GM12878 (cell line): ENCODE measurements around the gene DUOX1. TPM values are rescaled to one million over a fixed set of nuclear protein-coding genes. Genes with fewer than 3 reads are reported as not detected.

Experiments used
- ATAC-seq: fragments of 200-7000 bp; cut with Tn5 transposase; 3 replicates; pipeline ENCODE4 v1.9.1; 2020; ENCODE audit warnings: mild to moderate bottlenecking, moderate library complexity
- BruUV-seq: library from RNA; stranded (reverse); fragments of 400-500 nt; replicated peaks from 2 replicates; lab custom pipeline; 2021; lab: Mats Ljungman, UMichigan
- CTCF ChIA-PET: fragments of 300-600 bp; sonication (Branson Sonifier 250); formaldehyde crosslinking; extraction: SDS; loops from one replicate; lab custom pipeline; 2021; ENCODE audit warnings: inconsistent platforms; lab: Yijun Ruan, JAX
- POLR2A ChIA-PET: fragments of 350-600 bp; formaldehyde crosslinking; extraction: SDS; loops from one replicate; lab custom pipeline; 2021; ENCODE audit warnings: inconsistent platforms; lab: Charles Lee
- RAD21 ChIA-PET: fragments of 300-600 bp; sonication (Branson Sonifier 250); formaldehyde crosslinking; loops from one replicate; lab custom pipeline; 2023; ENCODE audit warnings: antibody characterized with exemption; ENCODE audit not compliant: unreplicated experiment; lab: Charles Lee
- SMC1A ChIA-PET: fragments of 300-600 bp; sonication (Branson Sonifier 250); formaldehyde crosslinking; loops from one replicate; lab custom pipeline; 2023; ENCODE audit not compliant: unreplicated experiment, uncharacterized antibody; lab: Charles Lee
- DNase-seq: peaks from one replicate; pipeline ENCODE4 v3.0.0-alpha.2; 2011; ENCODE audit warnings: low read depth, low spot score
- FAIRE-seq: peaks from 3 replicates; lab custom pipeline; 2011; peaks lifted over from hg19 to GRCh38; lab: Jason Lieb, UNC
- H2AFZ ChIP-seq: 2 replicates; pipeline ENCODE4 v1.6.0; 2011; ENCODE audit warnings: low read depth, low read length, control low read depth; ENCODE audit not compliant: control insufficient read depth
- H3K27ac ChIP-seq: 2 replicates; pipeline ENCODE4 v1.5.1; 2011; ENCODE audit warnings: control low read depth; ENCODE audit not compliant: control insufficient read depth, insufficient read depth
- H3K27me3 ChIP-seq, 2 experiments: replicated peaks in 1 of 2; 2 replicates each; pipeline versions ENCODE4 v1.6.0 to v1.6.1; 2011; ENCODE audit warnings: low read length in 1 of 2; ENCODE audit not compliant: control insufficient read depth in 2 of 2, insufficient read depth in 2 of 2
- H3K36me3 ChIP-seq, 2 experiments: 2 replicates each; pipeline ENCODE4 v1.5.1; 2011; ENCODE audit warnings: low read length in 1 of 2; ENCODE audit not compliant: control insufficient read depth in 2 of 2, insufficient read depth in 2 of 2
- H3K4me1 ChIP-seq: 2 replicates; pipeline ENCODE4 v1.6.1; 2011; ENCODE audit warnings: mild to moderate bottlenecking, low read length, moderate library complexity, mixed read lengths; ENCODE audit not compliant: control insufficient read depth, insufficient read depth
- H3K4me2 ChIP-seq: 2 replicates; pipeline ENCODE4 v1.6.0; 2011; ENCODE audit warnings: control low read depth; ENCODE audit not compliant: control insufficient read depth, insufficient read depth
- H3K4me3 ChIP-seq: fragments of 200-600 bp; sonication (generic); 2 replicates; pipeline ENCODE4 v1.5.1; 2016
- H3K79me2 ChIP-seq: 2 replicates; pipeline ENCODE4 v1.6.0; 2011; ENCODE audit warnings: low read length; ENCODE audit not compliant: control insufficient read depth, insufficient read depth
- H3K9ac ChIP-seq: 2 replicates; pipeline ENCODE4 v1.8.0; 2011; ENCODE audit warnings: low read length, control low read depth, mixed read lengths; ENCODE audit not compliant: control insufficient read depth, insufficient read depth
- H3K9me3 ChIP-seq: replicated peaks from 3 replicates; pipeline ENCODE4 v1.5.1; 2011; ENCODE audit warnings: mild to moderate bottlenecking, low read length; ENCODE audit not compliant: control insufficient read depth, insufficient read depth
- H4K20me1 ChIP-seq: 2 replicates; pipeline ENCODE4 v1.6.0; 2011; ENCODE audit not compliant: control insufficient read depth, insufficient read depth
- ASH2L ChIP-seq: fragments of 300-600, 200-600 bp; sonication (generic); IDR thresholded peaks from 2 replicates; pipeline ENCODE4 v1.6.1; 2017; ENCODE audit warnings: low read depth, mild to moderate bottlenecking, borderline replicate concordance
- CBX3 ChIP-seq: fragments of 200-600 bp; sonication (generic); IDR thresholded peaks from 2 replicates; pipeline ENCODE4 v1.6.1; 2016; ENCODE audit warnings: low read depth, borderline replicate concordance
- EED ChIP-seq: sonication (generic); IDR thresholded peaks from 2 replicates; pipeline ENCODE4 v1.6.1; 2016; ENCODE audit warnings: antibody characterized with exemption, low read depth
- ETV6 ChIP-seq, 2 experiments: fragments of 450-650 bp in 1 of 2; IDR thresholded peaks in 1 of 2; conservative IDR thresholded peaks in 1 of 2; 2 replicates each; pipeline ENCODE4 v1.6.1; 2014; ENCODE audit warnings: antibody characterized with exemption in 1 of 2, borderline replicate concordance in 1 of 2, low read depth in 1 of 2, mild to moderate bottlenecking in 1 of 2, moderate library complexity in 1 of 2
- POLR2AphosphoS5 ChIP-seq: IDR thresholded peaks from 2 replicates; pipeline ENCODE4 v1.6.1; 2011; ENCODE audit warnings: mild to moderate bottlenecking, low read length, inconsistent platforms
- RFX5 ChIP-seq: IDR thresholded peaks from 2 replicates; pipeline ENCODE4 v1.6.1; 2011; ENCODE audit warnings: low read depth, low read length, improper control_type of control experiment
- ZBTB40 ChIP-seq: fragments of 450-650 bp; IDR thresholded peaks from 2 replicates; pipeline ENCODE4 v1.6.1; 2016; ENCODE audit warnings: mild to moderate bottlenecking, moderate library complexity, borderline replicate concordance
- WGBS: methylation state at CpG from one replicate; pipeline ENCODE4 v1.1.6; 2016; ENCODE audit warnings: low lambda C conversion rate; ENCODE audit not compliant: insufficient replicate concordance, insufficient coverage; ENCODE audit errors: missing lambda C conversion rate; 5-methylcytosine and 5-hydroxymethylcytosine counted together
- in situ Hi-C: fragments of 300-500 bp; cut with MboI; formaldehyde crosslinking; loops from 9 replicates; pipeline ENCODE4 v1.14.3; 2018; ENCODE audit warnings: mixed read lengths
- intact Hi-C: fragments of 100-400 bp; cut with micrococcal nuclease; formaldehyde crosslinking; loops from one replicate; pipeline ENCODE4 v1.14.2; 2022; ENCODE audit not compliant: unreplicated experiment
- polyA plus RNA-seq, 11 experiments: library from polyadenylated mRNA; depleted of rRNA in 4 of 11; unstranded in 6 of 11; stranded (reverse) in 5 of 11; fragments of >200 nt; fragmentation: Nextera tagmentation in 4 of 11; fragmentation: Illumina TruSeq in 1 of 11; extraction: Ambion mirVana in 4 of 11; extraction: Trizol in 1 of 11; gene quantifications; 1 replicate in 1 of 11; 2 replicates in 10 of 11; pipeline versions ENCODE4 v1.2.1 to v1.2.3, GENCODE V29; 2011 to 2016; ENCODE audit warnings: inconsistent platforms in 2 of 11, missing spikeins in 2 of 11, low read depth in 1 of 11
- total RNA-seq, 4 experiments: library from RNA; depleted of rRNA in 3 of 4; stranded (reverse); fragments of >200 nt in 3 of 4; fragmentation: Illumina TruSeq in 1 of 4; extraction: Trizol in 1 of 4; gene quantifications; 2 replicates each; pipeline versions ENCODE4 v1.2.1 to v1.2.3, GENCODE V29; 2013 to 2021

DUOX1 gene
- total and polyA plus RNA-seq, 10 of the 15 experiments (the other 5 are each of a cell fraction or from before 2014, with no cell fraction given), result 0.02 to 2.1 (median 0.26) TPM; not detected in 3

DNA sequence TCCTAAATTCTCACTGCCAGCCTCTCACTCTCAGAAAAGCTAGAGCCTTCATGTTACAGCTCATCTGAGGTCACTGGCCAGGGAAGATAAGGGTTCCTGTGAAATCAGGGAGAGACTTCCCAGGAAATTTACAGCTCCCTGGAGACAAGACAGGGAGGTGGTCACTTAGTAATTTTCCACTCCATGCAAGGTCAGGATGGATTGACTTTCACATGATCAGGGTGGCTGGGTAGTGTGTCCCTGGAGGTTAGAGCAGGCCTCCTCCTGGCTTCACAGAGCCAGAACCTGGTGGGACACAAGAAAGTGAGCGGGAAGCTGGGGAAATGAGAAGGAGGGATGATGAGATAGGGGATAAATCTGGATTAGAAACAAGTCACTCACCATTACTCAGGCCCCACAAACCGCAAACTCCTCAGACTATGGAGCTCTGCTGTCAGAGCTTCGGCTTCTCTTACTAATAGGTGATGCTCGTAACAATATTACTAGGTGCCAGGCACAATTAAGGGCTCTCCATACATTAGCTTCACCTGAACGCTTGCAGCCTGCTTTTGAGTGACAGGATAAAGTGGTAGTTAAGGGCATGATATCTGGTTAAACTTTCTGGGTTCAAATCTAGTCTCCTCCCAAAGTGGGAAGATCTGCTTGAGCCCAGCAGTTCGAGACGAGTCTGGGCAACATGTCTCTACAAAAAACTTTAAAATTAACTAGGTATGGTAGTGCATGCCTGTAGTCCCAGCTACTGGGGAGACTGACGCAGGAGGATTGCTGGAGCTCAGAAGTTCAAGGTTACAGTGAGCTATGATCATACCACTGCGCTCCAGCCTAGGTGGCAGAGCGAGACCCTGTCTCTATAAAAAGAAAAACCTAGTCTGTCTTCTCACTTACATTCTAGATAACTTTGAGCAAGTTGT is 40.7 kb upstream of the DUOX1 start:
- H3K36me3 ChIP-seq, result no peaks in the 10 kb centered on the region
- no peak overlapping the region for H2AFZ ChIP-seq
- ChIA-PET CTCF (interaction anchor here (1.7 kb wide), 1 partner anchor 29 kb away, joined by 6 read pairs; no protein-coding TSS in a partner anchor), RAD21 (no interaction called here), SMC1A (no interaction called here), POLR2A (no interaction called here)
- no peak overlapping the region for H3K9ac ChIP-seq
- BruUV-seq, result no TSS peak
- H3K79me2 ChIP-seq, result no peaks in the 10 kb centered on the region
- no peak overlapping the region for H3K4me2 ChIP-seq
- no peak overlapping the region for H3K27ac ChIP-seq
- FAIRE-seq (peak; percentile 66), ATAC-seq (no peak), DNase-seq (no peak)
- in situ Hi-C loops (no loop called here), intact Hi-C loops (no loop called here)
- WGBS, result 30% methylated on average over 10 of the region's 10 CpGs
- TF ChIP-seq ASH2L (no peak), CBX3 (no peak), ZBTB40 (no peak), RFX5 (no peak), POLR2AphosphoS5 (no peak), ETV6 (conservative IDR thresholded peaks at IDR 0.05 in 1 of 2, IDR thresholded peaks at IDR 0.05 in 1 of 2; ENCODE audit: borderline replicate concordance in 1 of 2, low read depth in 1 of 2) (no peak), EED (no peak)
- no peak overlapping the region for H3K4me3 ChIP-seq
- H4K20me1 ChIP-seq, result no peaks in the 10 kb centered on the region
- 0 out of 4 replicates have a peak, but pooled peaks cover 0 to 2% of the 10 kb centered on the region in 2 experiments for H3K27me3 ChIP-seq
- no peaks in the 10 kb centered on the region for H3K9me3 ChIP-seq
- no peaks in the 10 kb centered on the region for H3K4me1 ChIP-seq
